ENCODE measurements around the gene PRKG1. TPM values are rescaled to one million over a fixed set of nuclear protein-coding genes. Genes with fewer than 3 reads are reported as not detected.
"Not testable (repeated sequence)": the region's sequence is repeated elsewhere in the genome, so short reads cannot be mapped to it uniquely, and the experiment has no call there.

Gene PRKG1
- polyA plus RNA-seq, 4 donors, result 0.45 to 7.4 (median 1.3) TPM

GRCh38 chr10:52221923-52222322 is 1147.6 kb downstream of the PRKG1 start:
- WGBS, 3 donors, result 76 to 90% (median 86%) methylated on average over 4 of the region's 4 CpGs
- H3K9me3 ChIP-seq (ENCODE audit: control insufficient read depth in 2 of 2, insufficient read depth in 1 of 2, low read depth in 1 of 2, low read length in 1 of 2), result no peaks in the 10 kb centered on the region
- H3K4me1 ChIP-seq (ENCODE audit: control insufficient read depth in 3 of 3, insufficient read depth in 2 of 3, low read depth in 1 of 3, low read length in 2 of 3), result no peaks in the 10 kb centered on the region
- H3K27ac ChIP-seq (ENCODE audit: low read depth in 1 of 3, low read length in 2 of 3), result no peak overlapping the region
- no peaks in the 10 kb centered on the region for H3K36me3 ChIP-seq (ENCODE audit: control insufficient read depth in 3 of 3, insufficient read depth in 2 of 3, low read depth in 1 of 3, low read length in 3 of 3)
- FAIRE-seq, result no peak
- no peak for DNase-seq
- H3K27me3 ChIP-seq (ENCODE audit: control insufficient read depth in 3 of 3, insufficient read depth in 3 of 3, low read length in 3 of 3), result no peaks in the 10 kb centered on the region
- no peak overlapping the region for H3K4me3 ChIP-seq (ENCODE audit: low read depth in 1 of 3, low read length in 3 of 3)

DNA sequence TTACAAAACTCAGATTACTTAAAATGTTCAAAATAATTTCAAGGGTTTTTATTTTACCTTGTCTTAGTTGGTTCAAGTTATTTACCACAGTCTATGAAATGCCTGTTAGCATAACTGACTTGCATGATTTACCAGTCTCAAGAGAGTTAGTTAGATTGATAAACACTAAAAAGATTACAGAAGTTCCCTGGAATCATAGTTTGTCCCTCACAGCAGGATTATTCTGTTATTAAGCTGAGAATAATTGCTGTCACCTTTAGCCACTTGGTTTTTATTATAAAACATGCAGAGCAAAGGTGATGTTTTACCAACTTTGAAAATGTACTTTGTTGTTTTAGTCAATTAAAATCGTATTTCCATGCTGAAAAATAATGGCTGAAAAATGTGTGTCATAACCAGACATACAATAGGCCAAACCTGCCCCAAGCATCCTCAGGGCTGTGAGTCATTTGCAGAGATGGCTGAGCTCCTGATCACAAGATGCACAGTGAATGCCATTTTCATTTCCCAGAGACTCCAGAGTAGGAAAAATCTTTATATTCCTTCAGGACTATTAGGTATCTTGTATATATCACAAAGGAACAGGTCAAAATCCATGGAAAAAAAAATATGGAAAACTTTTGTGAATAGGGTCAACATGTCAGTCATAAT is 1152.0 kb downstream of the PRKG1 start:
- 29 to 60% (median 43%) methylated on average over 1 of the region's 1 CpG for WGBS, 3 donors
- DNase-seq (no peak), FAIRE-seq (no peak)
- Histone ChIP-seq H3K9me3 (ENCODE audit: control insufficient read depth in 2 of 2, insufficient read depth in 1 of 2, low read depth in 1 of 2, low read length in 1 of 2) (no peaks in the 10 kb centered on the region), H3K27ac (ENCODE audit: low read depth in 1 of 3, low read length in 2 of 3) (no peak overlapping the region), H3K36me3 (ENCODE audit: control insufficient read depth in 3 of 3, insufficient read depth in 2 of 3, low read depth in 1 of 3, low read length in 3 of 3) (no peaks in the 10 kb centered on the region), H3K27me3 (ENCODE audit: control insufficient read depth in 3 of 3, insufficient read depth in 3 of 3, low read length in 3 of 3) (no peaks in the 10 kb centered on the region), H3K4me3 (ENCODE audit: low read depth in 1 of 3, low read length in 3 of 3) (no peak overlapping the region), H3K4me1 (ENCODE audit: control insufficient read depth in 3 of 3, insufficient read depth in 2 of 3, low read depth in 1 of 3, low read length in 2 of 3) (no peaks in the 10 kb centered on the region)

DNA sequence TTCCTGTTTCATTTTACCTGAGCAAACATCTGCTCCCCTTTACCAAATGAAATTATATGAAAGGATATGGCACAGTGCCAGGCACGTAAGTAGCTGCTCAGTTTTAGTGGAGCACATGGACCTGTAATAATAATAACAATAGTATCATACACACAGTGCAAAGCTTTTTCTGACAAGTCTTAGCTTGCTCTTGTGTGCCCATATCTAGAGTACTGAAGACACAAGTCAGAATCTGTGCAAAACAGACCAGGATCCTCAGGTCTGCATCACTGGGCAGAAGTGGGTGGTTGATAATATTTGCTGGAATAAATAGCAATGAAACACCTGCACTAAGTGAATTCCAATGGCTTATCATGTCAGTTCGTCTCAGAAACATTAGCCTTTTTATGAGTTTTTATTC is 1154.3 kb downstream of the PRKG1 start:
- no peak for DNase-seq
- Histone ChIP-seq H3K9me3 (ENCODE audit: control insufficient read depth in 2 of 2, insufficient read depth in 1 of 2, low read depth in 1 of 2, low read length in 1 of 2) (no peaks in the 10 kb centered on the region), H3K27me3 (ENCODE audit: control insufficient read depth in 3 of 3, insufficient read depth in 3 of 3, low read length in 3 of 3) (no peaks in the 10 kb centered on the region), H3K4me1 (ENCODE audit: control insufficient read depth in 3 of 3, insufficient read depth in 2 of 3, low read depth in 1 of 3, low read length in 2 of 3) (peaks cover 0 to 5% (median 0%) of the 10 kb centered on the region in 3 donors), H3K27ac (ENCODE audit: low read depth in 1 of 3, low read length in 2 of 3) (no peak overlapping the region), H3K4me3 (ENCODE audit: low read depth in 1 of 3, low read length in 3 of 3) (no peak overlapping the region), H3K36me3 (ENCODE audit: control insufficient read depth in 3 of 3, insufficient read depth in 2 of 3, low read depth in 1 of 3, low read length in 3 of 3) (no peaks in the 10 kb centered on the region)
- FAIRE-seq, result no peak
- 45 to 70% (median 47%) methylated on average over 2 of the region's 2 CpGs for WGBS, 3 donors

DNA sequence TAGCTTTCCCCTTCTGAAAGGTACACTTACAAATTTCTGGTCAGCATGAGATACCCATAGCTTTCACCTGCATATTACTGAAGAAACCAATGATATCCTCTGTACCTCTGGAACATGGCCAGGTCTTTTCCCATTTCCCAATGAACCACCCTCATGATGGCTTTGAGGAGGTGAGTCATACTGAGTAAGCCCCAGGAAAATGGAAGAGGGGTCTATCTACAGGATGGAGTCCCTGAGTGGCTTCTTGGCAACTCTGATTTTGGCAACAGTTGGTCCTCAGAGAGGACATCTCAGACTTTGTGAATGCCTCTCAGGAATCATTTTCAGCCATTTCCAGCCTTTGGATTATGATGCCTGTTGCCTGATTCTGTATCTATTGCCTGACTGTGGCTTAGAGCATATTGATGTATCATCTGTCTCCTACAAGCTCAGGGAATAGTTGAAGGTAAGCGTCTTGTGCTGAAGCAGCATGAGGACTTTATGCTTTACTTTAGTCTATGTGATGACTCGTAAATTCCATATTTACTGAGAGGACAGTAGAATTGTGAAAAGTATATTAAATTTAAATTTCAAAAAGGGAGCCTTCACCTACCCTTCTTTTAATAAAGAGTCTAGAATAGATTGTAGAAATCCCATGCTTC is 1155.1 kb downstream of the PRKG1 start:
- Histone ChIP-seq H3K27ac (ENCODE audit: low read depth in 1 of 3, low read length in 2 of 3) (no peak overlapping the region), H3K4me1 (ENCODE audit: control insufficient read depth in 3 of 3, insufficient read depth in 2 of 3, low read depth in 1 of 3, low read length in 2 of 3) (peaks cover 0 to 5% (median 0%) of the 10 kb centered on the region in 3 donors), H3K36me3 (ENCODE audit: control insufficient read depth in 3 of 3, insufficient read depth in 2 of 3, low read depth in 1 of 3, low read length in 3 of 3) (no peaks in the 10 kb centered on the region), H3K9me3 (ENCODE audit: control insufficient read depth in 2 of 2, insufficient read depth in 1 of 2, low read depth in 1 of 2, low read length in 1 of 2) (no peaks in the 10 kb centered on the region), H3K27me3 (ENCODE audit: control insufficient read depth in 3 of 3, insufficient read depth in 3 of 3, low read length in 3 of 3) (no peaks in the 10 kb centered on the region), H3K4me3 (ENCODE audit: low read depth in 1 of 3, low read length in 3 of 3) (no peak overlapping the region)
- WGBS, 3 donors, result 89 to 93% (median 90%) methylated on average over 2 of the region's 2 CpGs
- DNase-seq (no peak), FAIRE-seq (no peak)

- 31 to 32% (median 31%) methylated on average over 4 of the region's 4 CpGs for WGBS, 3 donors
- FAIRE-seq (no peak), DNase-seq (peak; percentile 19 to 34)
- Histone ChIP-seq H3K4me3 (ENCODE audit: low read depth in 1 of 3, low read length in 3 of 3) (peak overlapping the region in 1 of 3 donors; percentile 25), H3K27ac (ENCODE audit: low read depth in 1 of 3, low read length in 2 of 3) (peak overlapping the region in 1 of 3 donors; percentile 50), H3K9me3 (ENCODE audit: control insufficient read depth in 2 of 2, insufficient read depth in 1 of 2, low read depth in 1 of 2, low read length in 1 of 2) (no peaks in the 10 kb centered on the region), H3K27me3 (ENCODE audit: control insufficient read depth in 3 of 3, insufficient read depth in 3 of 3, low read length in 3 of 3) (no peaks in the 10 kb centered on the region), H3K36me3 (ENCODE audit: control insufficient read depth in 3 of 3, insufficient read depth in 2 of 3, low read depth in 1 of 3, low read length in 3 of 3) (no peaks in the 10 kb centered on the region), H3K4me1 (ENCODE audit: control insufficient read depth in 3 of 3, insufficient read depth in 2 of 3, low read depth in 1 of 3, low read length in 2 of 3) (peaks cover 0 to 5% (median 0%) of the 10 kb centered on the region in 3 donors)
Observed at GRCh38 chr10:52232561-52233350, 1158.5 kb downstream of the PRKG1 start.

DNA sequence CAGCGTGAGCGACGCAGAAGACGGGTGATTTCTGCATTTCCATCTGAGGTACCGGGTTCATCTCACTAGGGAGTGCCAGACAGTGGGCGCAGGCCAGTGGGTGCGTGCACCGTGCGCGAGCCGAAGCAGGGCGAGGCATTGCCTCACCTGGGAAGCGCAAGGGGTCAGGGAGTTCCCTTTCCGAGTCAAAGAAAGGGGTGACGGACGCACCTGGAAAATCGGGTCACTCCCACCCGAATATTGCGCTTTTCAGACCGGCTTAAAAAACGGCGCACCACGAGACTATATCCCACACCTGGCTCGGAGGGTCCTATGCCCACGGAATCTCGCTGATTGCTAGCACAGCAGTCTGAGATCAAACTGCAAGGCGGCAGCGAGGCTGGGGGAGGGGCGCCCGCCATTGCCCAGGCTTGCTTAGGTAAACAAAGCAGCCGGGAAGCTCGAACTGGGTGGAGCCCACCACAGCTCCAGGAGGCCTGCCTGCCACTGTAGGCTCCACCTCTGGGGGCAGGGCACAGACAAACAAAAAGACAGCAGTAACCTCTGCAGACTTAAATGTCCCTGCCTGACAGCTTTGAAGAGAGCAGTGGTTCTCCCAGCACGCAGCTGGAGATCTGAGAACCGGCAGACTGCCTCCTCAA is 1159.2 kb downstream of the PRKG1 start:
- not testable (repeated sequence) for FAIRE-seq; H3K9me3 ChIP-seq (ENCODE audit: control insufficient read depth in 2 of 2, insufficient read depth in 1 of 2, low read depth in 1 of 2, low read length in 1 of 2); DNase-seq; H3K27me3 ChIP-seq (ENCODE audit: control insufficient read depth in 3 of 3, insufficient read depth in 3 of 3, low read length in 3 of 3); H3K36me3 ChIP-seq (ENCODE audit: control insufficient read depth in 3 of 3, insufficient read depth in 2 of 3, low read depth in 1 of 3, low read length in 3 of 3); H3K4me1 ChIP-seq (ENCODE audit: control insufficient read depth in 3 of 3, insufficient read depth in 2 of 3, low read depth in 1 of 3, low read length in 2 of 3); H3K4me3 ChIP-seq (ENCODE audit: low read depth in 1 of 3, low read length in 3 of 3)
- H3K27ac ChIP-seq (ENCODE audit: low read depth in 1 of 3, low read length in 2 of 3), result peak overlapping the region in 1 of 3 donors; percentile 50
- WGBS, 3 donors, result 16 to 23% (median 19%) methylated on average over 4 to 7 of the region's 34 CpGs

- no peaks in the 10 kb centered on the region for H3K4me1 ChIP-seq (ENCODE audit: control insufficient read depth in 3 of 3, insufficient read depth in 2 of 3, low read depth in 1 of 3, low read length in 2 of 3)
Observed at GRCh38 chr10:52239771-52240170, 1165.5 kb downstream of the PRKG1 start.

DNA sequence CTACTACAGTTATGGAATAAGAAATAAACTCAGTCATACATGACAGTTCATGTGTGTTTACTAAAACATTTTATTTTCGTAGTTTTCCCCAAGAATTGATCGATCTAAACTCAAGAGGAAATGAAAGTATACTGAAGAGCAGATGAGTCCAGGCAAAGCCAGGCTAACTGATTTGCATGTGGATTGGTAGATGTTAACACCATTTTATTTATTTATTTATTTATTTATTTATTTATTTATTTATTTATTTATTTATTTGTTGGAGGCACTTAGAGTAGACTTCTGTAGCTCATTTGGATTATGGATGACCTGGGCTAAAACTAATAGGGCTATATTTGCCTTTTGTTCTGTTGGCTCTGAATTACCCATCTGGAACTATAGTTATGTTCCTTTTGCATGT is 1171.3 kb downstream of the PRKG1 start:
- 88 to 96% (median 88%) methylated on average over 2 of the region's 2 CpGs for WGBS, 3 donors

More at GRCh38 chr10:52239771-52240170, 1165.5 kb downstream of the PRKG1 start:
- Histone ChIP-seq H3K36me3 (ENCODE audit: control insufficient read depth in 3 of 3, insufficient read depth in 2 of 3, low read depth in 1 of 3, low read length in 3 of 3) (no peaks in the 10 kb centered on the region), H3K4me3 (ENCODE audit: low read depth in 1 of 3, low read length in 3 of 3) (no peak overlapping the region), H3K27me3 (ENCODE audit: control insufficient read depth in 3 of 3, insufficient read depth in 3 of 3, low read length in 3 of 3) (no peaks in the 10 kb centered on the region), H3K27ac (ENCODE audit: low read depth in 1 of 3, low read length in 2 of 3) (no peak overlapping the region), H3K9me3 (ENCODE audit: control insufficient read depth in 2 of 2, insufficient read depth in 1 of 2, low read depth in 1 of 2, low read length in 1 of 2) (no peaks in the 10 kb centered on the region)
- FAIRE-seq (no peak), DNase-seq (no peak)
- 82 to 87% (median 85%) methylated on average over 1 of the region's 1 CpG for WGBS, 3 donors

More for the DNA sequence above, 1171.3 kb downstream of the PRKG1 start:
- no peaks in the 10 kb centered on the region for H3K27me3 ChIP-seq (ENCODE audit: control insufficient read depth in 3 of 3, insufficient read depth in 3 of 3, low read length in 3 of 3)
- H3K4me3 ChIP-seq (ENCODE audit: low read depth in 1 of 3, low read length in 3 of 3), result no peak overlapping the region
- no peak overlapping the region for H3K27ac ChIP-seq (ENCODE audit: low read depth in 1 of 3, low read length in 2 of 3)
- no peaks in the 10 kb centered on the region for H3K9me3 ChIP-seq (ENCODE audit: control insufficient read depth in 2 of 2, insufficient read depth in 1 of 2, low read depth in 1 of 2, low read length in 1 of 2)
- no peaks in the 10 kb centered on the region for H3K36me3 ChIP-seq (ENCODE audit: control insufficient read depth in 3 of 3, insufficient read depth in 2 of 3, low read depth in 1 of 3, low read length in 3 of 3)
- FAIRE-seq (no peak), DNase-seq (no peak)
- no peaks in the 10 kb centered on the region for H3K4me1 ChIP-seq (ENCODE audit: control insufficient read depth in 3 of 3, insufficient read depth in 2 of 3, low read depth in 1 of 3, low read length in 2 of 3)
